B cell (primary cell): ENCODE measurements around the gene LCN10. TPM values are rescaled to one million over a fixed set of nuclear protein-coding genes. Genes with fewer than 3 reads are reported as not detected.

Experiments used
- ATAC-seq: fragments of 200-7000 bp; cut with Tn5 transposase; one replicate; pipeline ENCODE4 v1.10.0; 2021; ENCODE audit warnings: low read depth, mild to moderate bottlenecking, moderate number of reproducible peaks, moderate library complexity
- CTCF ChIA-PET: fragments of 350-600 bp; sonication (Branson Sonifier 250); formaldehyde crosslinking; loops from one replicate; lab custom pipeline; 2021; ENCODE audit warnings: antibody characterized with exemption, inconsistent platforms; lab: Charles Lee
- POLR2A ChIA-PET: fragments of 350-600 bp; sonication (Branson Sonifier 250); formaldehyde crosslinking; loops from one replicate; lab custom pipeline; 2021; ENCODE audit warnings: antibody characterized with exemption; lab: Charles Lee
- DNase-seq: peaks from one replicate; pipeline ENCODE4 v3.0.0; 2013
- H2AFZ ChIP-seq: 2 replicates; pipeline ENCODE4 v1.6.1; 2012; ENCODE audit warnings: mild to moderate bottlenecking, low read depth, low read length; ENCODE audit not compliant: insufficient read depth, poor library complexity, severe bottlenecking
- H3K27ac ChIP-seq, 2 donors: 1 replicate in 1 of 2; 2 replicates in 1 of 2; pipeline ENCODE4 v1.5.1; 2012 to 2013; ENCODE audit warnings: low read length in 2 of 2, mild to moderate bottlenecking in 2 of 2, moderate library complexity in 1 of 2
- H3K27me3 ChIP-seq, 4 experiments: fragments of 200-600 bp in 1 of 4; sonication (generic) in 1 of 4; replicated peaks in 1 of 4; 1 replicate in 2 of 4; 2 replicates in 2 of 4; pipeline versions ENCODE4 v1.6.1 to v1.7.0; 2013 to 2016; ENCODE audit warnings: low read length in 3 of 4, mild to moderate bottlenecking in 2 of 4, mixed read lengths in 1 of 4, moderate library complexity in 1 of 4; ENCODE audit not compliant: insufficient read depth in 4 of 4, control insufficient read depth in 3 of 4; ENCODE audit errors: control extremely low read depth in 1 of 4
- H3K36me3 ChIP-seq, 2 experiments: replicated peaks in 1 of 2; 1 replicate in 1 of 2; 2 replicates in 1 of 2; pipeline versions ENCODE4 v1.6.1 to v1.7.1; 2013; ENCODE audit warnings: low read length in 1 of 2; ENCODE audit not compliant: insufficient read depth in 2 of 2, control insufficient read depth in 1 of 2; ENCODE audit errors: control extremely low read depth in 1 of 2, extremely low read depth in 1 of 2
- H3K4me1 ChIP-seq, 2 donors: fragments of 200-600 bp in 1 of 2; sonication (generic) in 1 of 2; 1 replicate in 1 of 2; 2 replicates in 1 of 2; pipeline versions ENCODE4 v1.5.1 to v1.6.1; 2013 to 2017; ENCODE audit warnings: low read length in 2 of 2; ENCODE audit not compliant: control insufficient read depth in 2 of 2, insufficient read depth in 2 of 2
- H3K4me2 ChIP-seq: replicated peaks from 2 replicates; pipeline ENCODE3; 2012; ENCODE audit warnings: mild to moderate bottlenecking, low read depth, low read length; ENCODE audit not compliant: poor library complexity, severe bottlenecking
- H3K4me3 ChIP-seq, 5 experiments: fragments of 200-600 bp in 1 of 5; sonication (generic) in 1 of 5; 1 replicate in 3 of 5; 2 replicates in 2 of 5; pipeline versions ENCODE4 v1.5.1 to v1.7.0; 2011 to 2016; ENCODE audit warnings: low read length in 4 of 5, mild to moderate bottlenecking in 4 of 5, low read depth in 2 of 5, control low read depth in 1 of 5, moderate library complexity in 1 of 5; ENCODE audit not compliant: insufficient read depth in 1 of 5; ENCODE audit errors: control extremely low read depth in 1 of 5, extremely low read depth in 1 of 5
- H3K79me2 ChIP-seq: fragments of 200-600 bp; sonication (generic); one replicate; pipeline ENCODE4 v1.6.0; 2016; ENCODE audit warnings: low read length; ENCODE audit not compliant: control insufficient read depth, insufficient read depth
- H3K9ac ChIP-seq: fragments of 200-600 bp; sonication (generic); 2 replicates; pipeline ENCODE4 v1.6.1; 2017; ENCODE audit warnings: mild to moderate bottlenecking, low read length, moderate library complexity
- H3K9me3 ChIP-seq, 3 donors: one replicate each; pipeline versions ENCODE4 v1.6.1 to v1.7.1; 2013; ENCODE audit warnings: low read length in 2 of 3; ENCODE audit not compliant: control insufficient read depth in 2 of 3, insufficient read depth in 1 of 3; ENCODE audit errors: control extremely low read depth in 1 of 3
- H4K20me1 ChIP-seq: 2 replicates; pipeline ENCODE4 v1.6.0; 2012; ENCODE audit warnings: mild to moderate bottlenecking, low read length; ENCODE audit not compliant: insufficient read depth, control insufficient read depth, poor library complexity, severe bottlenecking
- H3K27ac Mint-ChIP-seq: one replicate; pipeline ENCODE4 v1.8.0; 2021; ENCODE audit warnings: mixed read lengths
- H3K27me3 Mint-ChIP-seq: one replicate; pipeline ENCODE4 v1.8.0; 2021; ENCODE audit warnings: mixed read lengths
- H3K4me1 Mint-ChIP-seq: one replicate; pipeline ENCODE4 v1.8.0; 2021; ENCODE audit warnings: mixed read lengths
- H3K4me3 Mint-ChIP-seq: one replicate; pipeline ENCODE4 v1.8.0; 2021; ENCODE audit warnings: mixed read lengths
- H3K9me3 Mint-ChIP-seq: one replicate; pipeline ENCODE4 v1.8.0; 2022; ENCODE audit warnings: mixed read lengths; ENCODE audit not compliant: insufficient read depth
- EZH2 ChIP-seq: IDR thresholded peaks from 2 replicates; pipeline ENCODE4 v1.6.1; 2012; ENCODE audit warnings: borderline replicate concordance, low read depth, mild to moderate bottlenecking, moderate library complexity, low read length; ENCODE audit not compliant: insufficient read depth, poor library complexity, severe bottlenecking
- WGBS: methylation state at CpG from one replicate; pipeline ENCODE4 v1.1.5; 2013; ENCODE audit warnings: missing lambda C conversion rate; ENCODE audit not compliant: insufficient coverage; 5-methylcytosine and 5-hydroxymethylcytosine counted together
- intact Hi-C: fragments of 100-400 bp; cut with micrococcal nuclease; formaldehyde crosslinking; loops from one replicate; pipeline ENCODE4 v1.10.0; 2022
- polyA plus RNA-seq: library from polyadenylated mRNA; depleted of rRNA; stranded (reverse); fragments of >200 nt; gene quantifications from 2 replicates; pipeline ENCODE4 v1.2.3, GENCODE V29; 2012
- total RNA-seq, 2 donors: library from RNA; stranded (reverse); fragments of 120-200 nt in 1 of 2; gene quantifications; 1 replicate in 1 of 2; 2 replicates in 1 of 2; pipeline versions ENCODE4 v1.2.3 to v1.2.4, GENCODE V29; 2013 to 2022
- TF ChIP-seq, protein P1 (sequence below): fragments of 200-600 bp; IDR thresholded peaks from one replicate; pipeline ENCODE4 v1.8.0; 2022; ENCODE audit warnings: antibody characterized with exemption, mild to moderate bottlenecking

Gene LCN10
- total and polyA plus RNA-seq, 2 donors (not counting 1 experiment from before 2014, with no cell fraction given) = 76.3 to 93.0 TPM

DNA sequence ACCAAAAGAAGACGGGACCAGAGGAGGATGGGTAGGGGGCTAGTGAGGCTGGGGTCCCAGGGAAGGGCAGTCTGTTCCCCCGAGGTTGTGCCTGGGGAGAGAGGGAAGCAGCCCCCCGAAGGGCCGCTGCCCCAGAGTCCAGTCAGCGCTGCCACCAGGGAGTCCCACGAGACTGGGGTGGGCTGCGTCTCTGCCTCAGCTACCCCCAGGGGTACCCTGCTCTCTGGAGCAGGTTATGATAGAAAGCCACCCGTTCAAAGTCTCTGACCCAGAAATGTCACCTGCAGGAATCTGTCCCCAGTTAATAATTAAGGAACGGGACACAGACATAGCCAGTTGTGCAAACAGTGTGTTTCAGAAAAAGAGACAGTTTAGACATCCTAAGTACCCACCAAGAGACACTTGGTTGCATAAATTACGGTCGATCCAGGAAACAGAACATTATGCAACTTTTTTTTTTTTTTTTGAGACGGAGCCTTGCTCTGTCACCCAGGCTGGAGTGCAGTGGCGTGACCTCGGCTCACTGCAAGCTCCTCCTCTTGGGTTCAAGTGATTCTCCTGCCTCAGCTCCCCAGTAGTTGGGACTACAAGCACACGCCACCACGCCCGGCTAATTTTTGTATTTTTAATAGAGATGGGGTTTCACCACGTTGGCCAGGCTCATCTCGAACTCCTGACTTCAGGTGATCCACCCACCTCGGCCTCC is 44.8 kb downstream of the LCN10 start:
- Histone ChIP-seq H3K27ac (no peak overlapping the region), H3K36me3 (no peaks in the 10 kb centered on the region), H3K9me3 (peaks cover 0 to 4% (median 0%) of the 10 kb centered on the region in 3 donors), H3K4me1 (peaks cover 25 to 47% of the 10 kb centered on the region in 2 donors), H3K27me3 (peaks cover 0 to 34% (median 7%) of the 10 kb centered on the region in 4 experiments), H3K4me3 (no peak overlapping the region), H4K20me1 (no peaks in the 10 kb centered on the region), H3K9ac (no peak overlapping the region), H3K79me2 (no peaks in the 10 kb centered on the region), H3K4me2 (no peak overlapping the region), H2AFZ (no peak overlapping the region)
- ATAC-seq (no peak), DNase-seq (no peak)
- H3K27ac Mint-ChIP-seq = no peak overlapping the region
- H3K9me3 Mint-ChIP-seq = no peaks in the 10 kb centered on the region
- POLR2A ChIA-PET = interaction anchor here (0.7 kb wide), 1 partner anchor 21 kb away, joined by 5 read pairs; no protein-coding TSS in a partner anchor
- H3K4me1 Mint-ChIP-seq = peaks cover 31% of the 10 kb centered on the region
- intact Hi-C loops = no loop called here
- H3K4me3 Mint-ChIP-seq = no peak overlapping the region
- TF ChIP-seq EZH2 = no peak
- CTCF ChIA-PET = interaction anchor here (1.4 kb wide), 1 partner anchor 26 kb away, joined by 5 read pairs; no protein-coding TSS in a partner anchor
- WGBS = 36% methylated on average over 13 of the region's 20 CpGs
- H3K27me3 Mint-ChIP-seq = peaks cover 10% of the 10 kb centered on the region

DNA sequence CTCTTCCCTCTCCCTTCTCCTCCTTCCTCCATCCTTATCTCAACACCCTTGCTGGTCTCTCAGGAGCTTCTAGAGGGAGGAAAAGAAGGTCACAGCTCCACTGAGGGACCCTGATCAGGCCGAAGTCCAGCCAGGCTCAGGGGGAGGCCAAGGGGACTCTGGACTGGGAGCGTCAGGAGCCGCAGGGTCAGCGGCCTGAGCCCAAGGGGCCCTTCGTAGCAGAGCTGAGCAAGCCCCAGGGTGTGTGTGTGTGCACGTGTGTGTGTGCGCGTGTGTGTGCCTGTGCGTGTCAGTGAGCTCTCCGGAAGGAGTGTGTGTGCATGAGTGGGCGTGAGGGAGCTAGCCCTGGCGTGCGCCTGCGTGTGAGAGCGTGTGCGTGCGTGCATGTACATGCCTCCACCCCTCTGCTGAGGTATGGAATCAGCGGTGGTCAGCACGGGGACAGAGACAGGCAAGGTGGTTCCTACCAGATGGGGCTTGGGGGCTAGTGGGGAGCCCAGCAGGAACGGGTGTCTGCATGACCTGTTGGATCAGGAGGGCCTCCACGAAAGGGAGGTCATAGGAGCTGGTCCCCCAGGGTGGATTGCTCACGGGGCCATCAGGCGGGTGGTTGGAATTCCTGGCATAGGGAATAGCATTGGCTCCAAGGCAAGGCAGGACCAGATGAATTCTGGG is 45.5 kb downstream of the LCN10 start:
- Histone ChIP-seq H4K20me1 (no peaks in the 10 kb centered on the region), H3K27me3 (peaks cover 0 to 34% (median 7%) of the 10 kb centered on the region in 4 experiments), H3K9ac (no peak overlapping the region), H3K9me3 (peaks cover 0 to 4% (median 0%) of the 10 kb centered on the region in 3 donors), H3K27ac (no peak overlapping the region), H3K4me2 (no peak overlapping the region), H2AFZ (no peak overlapping the region), H3K4me3 (no peak overlapping the region), H3K79me2 (no peaks in the 10 kb centered on the region), H3K36me3 (no peaks in the 10 kb centered on the region), H3K4me1 (peaks cover 24 to 43% of the 10 kb centered on the region in 2 donors)
- peak overlapping the region; percentile 50 for H3K27ac Mint-ChIP-seq
- H3K27me3 Mint-ChIP-seq = peaks cover 11% of the 10 kb centered on the region
- no peak for TF ChIP-seq EZH2
- TF ChIP-seq, protein P1, sequence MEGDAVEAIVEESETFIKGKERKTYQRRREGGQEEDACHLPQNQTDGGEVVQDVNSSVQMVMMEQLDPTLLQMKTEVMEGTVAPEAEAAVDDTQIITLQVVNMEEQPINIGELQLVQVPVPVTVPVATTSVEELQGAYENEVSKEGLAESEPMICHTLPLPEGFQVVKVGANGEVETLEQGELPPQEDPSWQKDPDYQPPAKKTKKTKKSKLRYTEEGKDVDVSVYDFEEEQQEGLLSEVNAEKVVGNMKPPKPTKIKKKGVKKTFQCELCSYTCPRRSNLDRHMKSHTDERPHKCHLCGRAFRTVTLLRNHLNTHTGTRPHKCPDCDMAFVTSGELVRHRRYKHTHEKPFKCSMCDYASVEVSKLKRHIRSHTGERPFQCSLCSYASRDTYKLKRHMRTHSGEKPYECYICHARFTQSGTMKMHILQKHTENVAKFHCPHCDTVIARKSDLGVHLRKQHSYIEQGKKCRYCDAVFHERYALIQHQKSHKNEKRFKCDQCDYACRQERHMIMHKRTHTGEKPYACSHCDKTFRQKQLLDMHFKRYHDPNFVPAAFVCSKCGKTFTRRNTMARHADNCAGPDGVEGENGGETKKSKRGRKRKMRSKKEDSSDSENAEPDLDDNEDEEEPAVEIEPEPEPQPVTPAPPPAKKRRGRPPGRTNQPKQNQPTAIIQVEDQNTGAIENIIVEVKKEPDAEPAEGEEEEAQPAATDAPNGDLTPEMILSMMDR = no peak
- no peaks in the 10 kb centered on the region for H3K9me3 Mint-ChIP-seq
- H3K4me1 Mint-ChIP-seq = peaks cover 28% of the 10 kb centered on the region
- no peak for DNase-seq
- H3K4me3 Mint-ChIP-seq = no peak overlapping the region
- CTCF ChIA-PET = interaction anchor here (1.4 kb wide), 1 partner anchor 25 kb away, joined by 5 read pairs; no protein-coding TSS in a partner anchor
- POLR2A ChIA-PET = no interaction called here
- intact Hi-C loops = no loop called here
- WGBS = 94% methylated on average over 23 of the region's 23 CpGs
- ATAC-seq = no peak
